GM12872 (cell line): Measurements from ENCODE around the gene RSRC1.

ENCODE experiments used
- TF ChIP-seq, protein P1 (sequence below): IDR thresholded peaks from 3 replicates; pipeline ENCODE4 v1.5.1; 2011; ENCODE audit warnings: low read depth, mild to moderate bottlenecking, low read length, moderate library complexity; ENCODE audit not compliant: insufficient read depth

Gene RSRC1, protein sequence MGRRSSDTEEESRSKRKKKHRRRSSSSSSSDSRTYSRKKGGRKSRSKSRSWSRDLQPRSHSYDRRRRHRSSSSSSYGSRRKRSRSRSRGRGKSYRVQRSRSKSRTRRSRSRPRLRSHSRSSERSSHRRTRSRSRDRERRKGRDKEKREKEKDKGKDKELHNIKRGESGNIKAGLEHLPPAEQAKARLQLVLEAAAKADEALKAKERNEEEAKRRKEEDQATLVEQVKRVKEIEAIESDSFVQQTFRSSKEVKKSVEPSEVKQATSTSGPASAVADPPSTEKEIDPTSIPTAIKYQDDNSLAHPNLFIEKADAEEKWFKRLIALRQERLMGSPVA

DNA sequence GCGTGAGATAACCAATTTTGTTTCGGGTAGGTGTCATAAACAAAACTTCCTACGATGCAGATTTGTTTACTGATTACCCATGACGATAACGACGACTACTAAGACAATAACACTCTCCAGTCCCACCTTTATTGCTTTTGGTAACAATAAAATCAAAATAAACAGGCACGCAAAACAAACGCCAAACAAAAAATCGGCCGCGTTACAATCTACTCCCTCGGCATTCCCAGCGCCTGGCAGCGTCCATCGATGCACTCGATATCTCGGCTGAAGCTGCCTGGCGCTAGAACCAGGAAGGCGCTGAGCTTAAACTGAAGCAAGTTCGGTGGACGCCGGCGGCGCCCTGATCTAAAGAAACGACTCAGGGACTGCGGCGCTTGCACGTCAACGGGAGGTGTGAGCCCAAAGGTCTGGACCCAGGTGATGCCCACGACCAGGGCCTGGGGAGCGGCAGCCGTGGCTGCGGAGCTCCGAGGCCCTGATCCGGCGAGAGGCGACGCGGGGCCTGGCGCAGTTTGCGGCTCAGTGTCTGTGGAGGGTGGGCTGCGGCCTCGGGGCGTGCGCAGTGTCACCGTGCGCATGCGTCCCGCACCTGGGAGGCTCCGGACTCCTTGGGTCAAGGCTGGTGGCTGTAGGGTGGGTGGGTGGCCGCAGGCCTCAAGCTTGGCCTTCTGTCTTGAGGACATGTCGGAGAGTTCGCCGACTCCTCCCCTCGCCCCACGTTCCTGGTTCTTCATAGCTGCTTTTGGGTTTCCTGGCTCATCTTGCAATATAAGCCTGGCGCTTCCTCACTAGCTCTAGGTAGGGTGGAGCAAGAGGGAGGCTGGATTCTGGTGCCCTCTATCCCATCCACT, at the start of gene RSRC1:
Gene RSRC1 (plus strand): TSS at position 286 of the 854 bp plus-strand sequence. CDS start 12,016 bp downstream, outside the sequence.
- TF ChIP-seq, protein P1, sequence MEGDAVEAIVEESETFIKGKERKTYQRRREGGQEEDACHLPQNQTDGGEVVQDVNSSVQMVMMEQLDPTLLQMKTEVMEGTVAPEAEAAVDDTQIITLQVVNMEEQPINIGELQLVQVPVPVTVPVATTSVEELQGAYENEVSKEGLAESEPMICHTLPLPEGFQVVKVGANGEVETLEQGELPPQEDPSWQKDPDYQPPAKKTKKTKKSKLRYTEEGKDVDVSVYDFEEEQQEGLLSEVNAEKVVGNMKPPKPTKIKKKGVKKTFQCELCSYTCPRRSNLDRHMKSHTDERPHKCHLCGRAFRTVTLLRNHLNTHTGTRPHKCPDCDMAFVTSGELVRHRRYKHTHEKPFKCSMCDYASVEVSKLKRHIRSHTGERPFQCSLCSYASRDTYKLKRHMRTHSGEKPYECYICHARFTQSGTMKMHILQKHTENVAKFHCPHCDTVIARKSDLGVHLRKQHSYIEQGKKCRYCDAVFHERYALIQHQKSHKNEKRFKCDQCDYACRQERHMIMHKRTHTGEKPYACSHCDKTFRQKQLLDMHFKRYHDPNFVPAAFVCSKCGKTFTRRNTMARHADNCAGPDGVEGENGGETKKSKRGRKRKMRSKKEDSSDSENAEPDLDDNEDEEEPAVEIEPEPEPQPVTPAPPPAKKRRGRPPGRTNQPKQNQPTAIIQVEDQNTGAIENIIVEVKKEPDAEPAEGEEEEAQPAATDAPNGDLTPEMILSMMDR: no peak

DNA sequence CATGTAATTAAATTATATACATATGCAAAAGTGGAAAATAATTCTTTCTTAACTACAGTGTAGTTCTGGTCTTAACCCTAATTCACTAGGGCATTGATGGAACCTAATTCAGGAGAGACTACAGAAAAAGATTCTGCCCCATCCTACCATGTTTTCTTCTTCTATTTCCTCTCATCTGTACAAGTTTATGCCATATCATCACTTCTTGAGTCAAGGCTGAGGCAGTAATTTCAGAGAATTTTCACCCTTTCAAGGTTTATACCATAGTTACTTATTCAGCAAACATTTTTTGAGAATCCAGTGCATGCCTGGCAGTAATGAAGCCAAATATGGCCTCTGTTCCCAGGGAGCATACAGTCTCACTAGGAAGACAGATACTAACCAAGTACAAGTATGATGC, 37.1 kb upstream of the RSRC1 start:
- TF ChIP-seq, protein P1: no peak

DNA sequence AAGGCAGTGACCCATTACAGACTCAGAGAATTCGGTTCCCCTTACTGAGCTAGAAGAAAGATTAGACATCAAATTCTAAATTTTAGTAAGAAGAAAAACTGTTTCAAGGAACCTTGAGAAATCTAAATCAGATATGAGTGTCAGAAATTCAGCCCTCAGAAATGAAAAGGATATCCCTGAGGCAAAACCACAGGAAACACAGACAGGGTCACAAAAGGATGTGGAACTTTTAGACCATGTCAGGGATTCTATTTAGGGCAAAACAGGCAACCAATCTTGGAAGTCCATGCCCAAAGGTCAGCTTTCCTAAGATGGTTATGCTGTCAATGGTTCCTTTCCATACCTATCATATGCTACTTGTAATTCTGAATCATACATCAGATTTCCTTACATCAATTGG, 35.3 kb upstream of the RSRC1 start:
- TF ChIP-seq, protein P1: no peak

DNA sequence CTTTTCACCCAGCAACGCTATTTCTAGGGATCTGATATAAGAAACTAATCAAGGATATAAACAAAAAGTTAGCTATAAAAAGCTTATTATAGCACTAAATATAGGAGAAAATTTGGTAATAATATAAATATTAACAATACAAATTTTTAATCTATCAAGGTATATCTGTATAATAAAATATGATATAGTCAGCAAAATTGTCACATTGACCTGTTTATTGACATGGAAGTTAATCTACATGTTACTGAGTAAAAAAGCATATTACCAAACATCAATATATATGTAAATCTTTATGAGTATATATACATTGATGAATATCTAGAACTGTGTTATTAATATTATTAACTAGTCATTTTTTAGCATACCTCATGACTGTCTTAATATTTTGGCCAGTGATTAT, 30.3 kb upstream of the RSRC1 start:
- TF ChIP-seq, protein P1: no peak

DNA sequence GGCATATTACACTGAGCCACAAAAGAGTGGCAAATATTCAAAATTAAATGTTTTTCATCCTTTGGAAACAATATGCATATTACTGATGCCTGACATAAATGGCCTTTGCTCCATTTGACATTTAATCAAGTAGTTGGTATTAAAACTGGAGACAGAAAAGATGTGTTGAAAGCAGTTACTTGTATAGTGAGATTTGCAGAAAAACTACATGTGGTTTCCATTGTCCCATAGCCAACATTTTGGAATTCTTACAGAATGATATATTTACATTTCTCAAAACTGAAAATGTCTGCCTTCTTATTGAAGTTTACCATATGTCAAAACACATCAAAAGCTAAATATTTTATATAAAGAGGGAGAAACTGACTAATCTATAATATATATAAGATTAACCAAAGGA, 25.2 kb upstream of the RSRC1 start:
- TF ChIP-seq, protein P1: no peak

DNA sequence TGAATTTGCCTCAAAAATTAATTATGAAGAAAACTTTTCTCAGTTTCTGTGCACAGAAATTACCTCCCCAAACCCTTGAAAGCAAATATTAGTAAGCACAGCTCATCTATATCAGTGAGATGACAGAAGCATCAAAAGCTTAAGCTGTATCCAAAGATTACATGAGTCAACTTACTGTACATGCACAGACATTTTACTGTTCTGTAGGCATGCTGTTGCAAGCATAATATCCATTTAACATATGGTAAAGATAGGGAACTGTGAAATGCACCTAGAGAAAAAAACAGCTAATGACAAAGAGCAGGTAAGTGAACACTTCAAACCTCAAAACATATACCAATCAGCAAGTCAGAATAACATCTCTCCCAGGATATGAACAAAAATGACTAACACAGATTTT, 24.5 kb upstream of the RSRC1 start:
- TF ChIP-seq, protein P1: no peak

DNA sequence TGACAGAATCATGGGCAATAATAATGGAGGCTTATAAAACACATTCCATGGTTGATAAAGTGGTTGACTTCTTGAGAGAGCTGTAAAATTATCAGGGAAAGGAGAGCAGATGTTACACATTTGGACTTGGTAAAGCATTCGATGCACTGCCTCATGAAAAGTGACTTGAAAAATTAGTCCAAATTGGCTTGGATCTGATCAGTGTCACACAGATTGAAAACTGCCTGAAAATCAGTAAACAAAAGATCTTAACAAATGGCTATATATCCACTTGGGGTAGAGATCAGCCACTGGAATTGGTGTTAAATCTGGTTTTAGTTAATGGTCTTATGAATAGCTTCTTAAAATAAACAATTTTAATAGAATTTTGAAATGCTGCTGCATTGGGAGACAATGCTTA, 24.0 kb upstream of the RSRC1 start:
- TF ChIP-seq, protein P1: no peak
